AG09319 (cell line): ENCODE data around the gene PSMD14.

Source experiments
- DNase-seq: peaks from one replicate; pipeline ENCODE4 v3.0.0-alpha.2; 2010; ENCODE audit warnings: low read depth; ENCODE audit errors: extremely low read depth
- TF ChIP-seq, protein P1 (sequence below): IDR thresholded peaks from 2 replicates; pipeline ENCODE4 v1.5.1; 2011; ENCODE audit warnings: low read depth, mild to moderate bottlenecking, inconsistent platforms, low read length, moderate library complexity

The PSMD14 gene

DNA sequence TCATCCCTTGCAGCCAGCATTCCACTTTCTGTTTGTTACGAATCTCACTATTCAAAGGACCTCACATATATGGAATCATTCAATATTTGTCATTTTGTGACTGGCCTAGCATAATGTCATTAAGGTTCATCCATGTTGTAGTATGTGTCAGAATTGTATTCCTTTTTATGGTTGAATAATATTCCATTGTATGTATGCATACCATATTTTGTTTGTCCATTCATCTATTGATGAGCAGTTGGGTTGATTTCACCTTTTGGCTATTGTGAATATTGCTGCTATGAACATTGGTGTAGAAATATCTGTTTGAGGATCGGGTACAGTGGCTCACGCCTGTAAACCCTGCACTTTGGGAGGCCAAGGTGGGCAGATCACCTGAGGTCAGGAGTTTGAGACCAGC, 35.0 kb downstream of the PSMD14 start:
- no peak for DNase-seq
- TF ChIP-seq, protein P1, sequence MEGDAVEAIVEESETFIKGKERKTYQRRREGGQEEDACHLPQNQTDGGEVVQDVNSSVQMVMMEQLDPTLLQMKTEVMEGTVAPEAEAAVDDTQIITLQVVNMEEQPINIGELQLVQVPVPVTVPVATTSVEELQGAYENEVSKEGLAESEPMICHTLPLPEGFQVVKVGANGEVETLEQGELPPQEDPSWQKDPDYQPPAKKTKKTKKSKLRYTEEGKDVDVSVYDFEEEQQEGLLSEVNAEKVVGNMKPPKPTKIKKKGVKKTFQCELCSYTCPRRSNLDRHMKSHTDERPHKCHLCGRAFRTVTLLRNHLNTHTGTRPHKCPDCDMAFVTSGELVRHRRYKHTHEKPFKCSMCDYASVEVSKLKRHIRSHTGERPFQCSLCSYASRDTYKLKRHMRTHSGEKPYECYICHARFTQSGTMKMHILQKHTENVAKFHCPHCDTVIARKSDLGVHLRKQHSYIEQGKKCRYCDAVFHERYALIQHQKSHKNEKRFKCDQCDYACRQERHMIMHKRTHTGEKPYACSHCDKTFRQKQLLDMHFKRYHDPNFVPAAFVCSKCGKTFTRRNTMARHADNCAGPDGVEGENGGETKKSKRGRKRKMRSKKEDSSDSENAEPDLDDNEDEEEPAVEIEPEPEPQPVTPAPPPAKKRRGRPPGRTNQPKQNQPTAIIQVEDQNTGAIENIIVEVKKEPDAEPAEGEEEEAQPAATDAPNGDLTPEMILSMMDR = no peak

DNA sequence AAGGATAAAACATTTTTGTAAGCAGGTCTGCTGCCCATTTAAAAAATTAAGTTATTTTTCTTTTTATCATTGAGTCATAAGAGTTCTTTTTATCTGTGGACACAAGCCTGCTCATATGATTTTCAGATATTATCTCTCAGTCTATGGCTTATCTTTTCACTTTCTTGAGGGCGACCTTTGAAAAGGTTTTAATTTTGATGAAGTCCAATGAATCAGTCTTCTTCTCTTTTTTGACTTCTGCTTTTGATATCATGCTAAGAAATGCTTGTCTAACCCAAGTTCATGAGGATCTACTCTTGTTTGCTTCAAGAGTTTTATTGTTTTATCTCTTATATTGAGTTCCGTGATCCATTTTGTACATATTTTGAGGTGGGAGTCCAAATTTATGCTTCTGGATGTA, 36.5 kb downstream of the PSMD14 start:
- TF ChIP-seq, protein P1 = no peak
- no peak for DNase-seq

DNA sequence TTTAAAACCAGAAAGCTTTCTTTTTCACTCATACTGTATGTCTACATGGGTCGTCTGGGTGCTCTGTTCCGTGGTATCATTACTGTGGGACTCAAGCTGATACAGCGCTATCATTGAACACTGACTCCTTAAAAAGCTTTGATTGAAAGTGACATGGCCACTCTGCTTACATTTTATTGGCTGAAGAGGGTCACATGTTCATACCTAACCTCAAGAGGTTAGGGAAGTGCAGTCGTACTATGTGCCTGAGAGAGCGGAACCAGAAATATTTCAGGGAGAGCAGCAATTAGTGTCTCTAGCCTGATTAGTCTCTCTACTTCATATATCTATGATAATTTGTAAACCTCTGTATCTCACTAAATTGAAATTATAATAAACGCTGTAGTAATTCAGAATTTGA, 43.5 kb downstream of the PSMD14 start:
- TF ChIP-seq, protein P1 = no peak
- no peak for DNase-seq

DNA sequence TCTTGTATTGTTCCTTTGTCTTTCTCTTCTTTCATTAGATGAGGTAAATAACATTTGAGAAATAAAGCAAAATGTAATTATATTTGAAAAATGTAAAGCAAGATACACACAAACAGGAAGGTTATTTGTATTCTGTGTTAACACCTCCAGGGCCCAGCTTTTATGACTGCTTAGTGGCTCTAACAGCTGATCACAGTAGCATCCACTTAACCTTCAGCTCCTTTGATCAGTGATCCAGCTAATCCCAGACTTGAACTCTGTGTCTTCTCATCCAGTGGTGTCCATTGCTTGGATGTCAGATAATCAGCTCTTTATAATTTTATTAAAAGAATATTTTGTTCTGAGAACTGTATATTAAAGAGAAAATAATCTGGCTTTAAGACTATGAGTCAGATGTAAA, 44.5 kb downstream of the PSMD14 start:
- DNase-seq = no peak
- TF ChIP-seq, protein P1 = no peak

DNA sequence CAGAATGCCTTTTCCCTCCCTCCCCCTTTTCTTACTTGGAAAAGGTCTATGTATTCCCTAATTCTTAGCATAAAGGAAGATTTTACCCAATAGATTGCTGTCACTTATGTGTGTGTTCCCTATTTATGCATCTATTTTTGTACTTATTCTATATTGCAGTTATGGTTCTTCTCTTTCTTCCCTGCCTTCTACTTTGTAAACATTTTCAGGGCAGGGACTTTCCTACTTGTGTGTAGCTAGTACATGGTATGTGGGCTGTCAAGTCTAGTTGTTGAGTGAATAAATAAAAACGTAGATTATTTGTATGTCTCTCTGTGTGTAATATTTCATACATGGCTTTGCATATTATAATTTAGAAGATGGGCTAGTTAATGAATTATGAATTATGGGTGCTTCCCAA, 45.3 kb downstream of the PSMD14 start:
- no peak for DNase-seq
- TF ChIP-seq, protein P1 = no peak

DNA sequence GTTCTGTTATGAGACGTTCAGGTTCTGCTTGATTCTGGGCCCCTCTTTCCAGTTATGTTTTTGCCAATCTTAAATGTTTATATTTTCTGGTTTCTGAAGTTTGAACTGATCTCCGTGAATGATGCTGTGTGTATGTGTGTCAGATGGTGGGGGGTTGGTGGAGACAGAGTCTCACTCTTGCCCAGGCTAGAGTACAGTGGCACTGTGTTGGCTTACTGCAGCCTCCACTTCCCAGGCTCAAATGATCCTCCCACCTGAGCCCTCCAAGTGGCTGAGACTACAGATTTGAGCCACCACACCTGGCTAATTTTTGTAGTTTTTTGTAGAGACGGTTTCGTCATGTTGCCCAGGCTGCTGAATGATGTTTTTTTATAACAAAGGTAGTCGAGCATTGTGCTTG, 45.9 kb downstream of the PSMD14 start:
- DNase-seq = no peak
- TF ChIP-seq, protein P1 = no peak

DNA sequence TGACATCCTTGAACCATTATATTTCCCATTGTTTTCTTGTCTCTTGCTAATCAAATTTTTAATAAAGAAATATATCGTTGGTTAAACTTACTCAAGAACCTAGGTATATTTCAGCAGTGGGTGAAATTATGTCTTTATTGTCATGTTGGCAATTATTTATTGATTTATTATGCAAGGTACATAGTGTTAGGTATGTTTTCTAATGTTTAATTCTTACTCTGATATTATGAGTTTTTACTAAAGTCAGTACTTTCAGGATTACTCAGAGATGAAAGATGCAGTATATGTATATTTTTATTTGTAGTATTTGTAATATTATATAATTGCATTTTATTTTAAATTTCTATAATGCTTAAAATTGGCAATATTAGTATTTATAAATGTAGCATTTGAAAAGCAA, 46.9 kb downstream of the PSMD14 start:
- TF ChIP-seq, protein P1 = no peak
- DNase-seq = no peak
